Measurements from ENCODE around the gene ALOX12B. TPM values are rescaled to one million over a fixed set of nuclear protein-coding genes. Genes with fewer than 3 reads are reported as not detected.

Gene ALOX12B
- total and polyA plus RNA-seq, 2 of the 13 experiments (the other 11 are each of a cell fraction or from before 2014, with no cell fraction given), result 0.13 TPM; not detected in 1

DNA sequence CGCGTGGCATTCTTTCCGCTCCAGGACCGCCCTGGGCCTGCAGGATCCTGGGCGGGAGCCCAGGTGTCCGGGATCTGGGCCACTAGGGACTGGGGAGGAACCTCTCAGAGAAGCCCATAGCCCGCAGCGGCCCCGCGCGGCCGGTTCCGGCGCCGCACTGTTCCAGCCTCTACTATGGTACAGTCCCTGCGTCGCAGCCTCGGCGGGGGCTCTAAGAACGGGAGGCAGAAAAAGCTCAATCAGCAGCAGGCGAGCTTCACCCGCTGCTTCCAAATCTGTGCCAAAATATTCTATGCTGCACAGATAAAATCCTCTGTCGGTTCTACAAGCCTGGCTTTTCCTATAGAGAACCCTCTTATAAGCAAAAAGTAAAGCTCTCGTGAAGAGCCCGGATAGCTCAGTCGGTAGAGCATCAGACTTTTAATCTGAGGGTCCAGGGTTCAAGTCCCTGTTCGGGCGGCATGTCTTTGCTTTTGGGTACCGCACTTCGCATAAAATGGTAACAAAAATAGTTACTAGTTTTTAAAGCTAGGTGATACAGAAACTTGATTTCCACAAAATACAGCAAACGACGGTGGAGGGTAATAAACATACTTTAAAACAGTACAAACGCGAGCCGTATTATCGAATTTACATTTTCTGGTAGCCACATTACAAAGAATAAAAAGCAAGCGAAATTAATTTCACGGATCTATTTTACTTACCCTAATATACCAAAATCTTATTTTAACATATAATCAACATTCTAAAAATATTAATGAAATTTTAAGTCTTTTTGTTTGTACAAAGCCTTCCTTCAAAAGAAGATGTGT lies 31.5 kb upstream of the ALOX12B start (continued):
- TF ChIP-seq, protein P1, sequence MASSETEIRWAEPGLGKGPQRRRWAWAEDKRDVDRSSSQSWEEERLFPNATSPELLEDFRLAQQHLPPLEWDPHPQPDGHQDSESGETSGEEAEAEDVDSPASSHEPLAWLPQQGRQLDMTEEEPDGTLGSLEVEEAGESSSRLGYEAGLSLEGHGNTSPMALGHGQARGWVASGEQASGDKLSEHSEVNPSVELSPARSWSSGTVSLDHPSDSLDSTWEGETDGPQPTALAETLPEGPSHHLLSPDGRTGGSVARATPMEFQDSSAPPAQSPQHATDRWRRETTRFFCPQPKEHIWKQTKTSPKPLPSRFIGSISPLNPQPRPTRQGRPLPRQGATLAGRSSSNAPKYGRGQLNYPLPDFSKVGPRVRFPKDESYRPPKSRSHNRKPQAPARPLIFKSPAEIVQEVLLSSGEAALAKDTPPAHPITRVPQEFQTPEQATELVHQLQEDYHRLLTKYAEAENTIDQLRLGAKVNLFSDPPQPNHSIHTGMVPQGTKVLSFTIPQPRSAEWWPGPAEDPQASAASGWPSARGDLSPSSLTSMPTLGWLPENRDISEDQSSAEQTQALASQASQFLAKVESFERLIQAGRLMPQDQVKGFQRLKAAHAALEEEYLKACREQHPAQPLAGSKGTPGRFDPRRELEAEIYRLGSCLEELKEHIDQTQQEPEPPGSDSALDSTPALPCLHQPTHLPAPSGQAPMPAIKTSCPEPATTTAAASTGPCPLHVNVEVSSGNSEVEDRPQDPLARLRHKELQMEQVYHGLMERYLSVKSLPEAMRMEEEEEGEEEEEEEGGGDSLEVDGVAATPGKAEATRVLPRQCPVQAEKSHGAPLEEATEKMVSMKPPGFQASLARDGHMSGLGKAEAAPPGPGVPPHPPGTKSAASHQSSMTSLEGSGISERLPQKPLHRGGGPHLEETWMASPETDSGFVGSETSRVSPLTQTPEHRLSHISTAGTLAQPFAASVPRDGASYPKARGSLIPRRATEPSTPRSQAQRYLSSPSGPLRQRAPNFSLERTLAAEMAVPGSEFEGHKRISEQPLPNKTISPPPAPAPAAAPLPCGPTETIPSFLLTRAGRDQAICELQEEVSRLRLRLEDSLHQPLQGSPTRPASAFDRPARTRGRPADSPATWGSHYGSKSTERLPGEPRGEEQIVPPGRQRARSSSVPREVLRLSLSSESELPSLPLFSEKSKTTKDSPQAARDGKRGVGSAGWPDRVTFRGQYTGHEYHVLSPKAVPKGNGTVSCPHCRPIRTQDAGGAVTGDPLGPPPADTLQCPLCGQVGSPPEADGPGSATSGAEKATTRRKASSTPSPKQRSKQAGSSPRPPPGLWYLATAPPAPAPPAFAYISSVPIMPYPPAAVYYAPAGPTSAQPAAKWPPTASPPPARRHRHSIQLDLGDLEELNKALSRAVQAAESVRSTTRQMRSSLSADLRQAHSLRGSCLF (CRISPR knock-in tag; IDR thresholded peaks at IDR 0.05; ENCODE audit: borderline replicate concordance), result no peak
- TF ChIP-seq ZNF282 (IDR thresholded peaks at IDR 0.05; ENCODE audit: partially characterized antibody) (no peak), ZC3H13 (CRISPR knock-in tag; IDR thresholded peaks at IDR 0.05) (no peak), TARDBP (CRISPR knock-in tag; IDR thresholded peaks at IDR 0.05) (no peak; the same call in 1 of the 2 replicates), ZNF790 (CRISPR knock-in tag; IDR thresholded peaks at IDR 0.05; ENCODE audit: borderline replicate concordance) (no peak), ZNF737 (CRISPR knock-in tag; IDR thresholded peaks at IDR 0.05; ENCODE audit: borderline replicate concordance) (no peak), ZNF589 (CRISPR knock-in tag; conservative IDR thresholded peaks at IDR 0.05) (no peak), MZF1 (CRISPR knock-in tag; IDR thresholded peaks at IDR 0.05; ENCODE audit: borderline replicate concordance) (no peak), ZBTB21 (CRISPR knock-in tag; IDR thresholded peaks at IDR 0.05) (0 out of 2 replicates have a peak, but pooled peaks have one; percentile 42), FOXJ3 (CRISPR knock-in tag; IDR thresholded peaks at IDR 0.05; ENCODE audit: borderline replicate concordance) (no peak), ZNF329 (CRISPR knock-in tag; IDR thresholded peaks at IDR 0.05; ENCODE audit: low read depth) (no peak), ZIK1 (CRISPR knock-in tag; IDR thresholded peaks at IDR 0.05; ENCODE audit: borderline replicate concordance, low read depth) (no peak), ZNF468 (CRISPR knock-in tag; IDR thresholded peaks at IDR 0.05) (no peak), HDAC6 (IDR thresholded peaks at IDR 0.05; ENCODE audit: low read depth, low read length) (no peak)
- TF ChIP-seq, protein P2, sequence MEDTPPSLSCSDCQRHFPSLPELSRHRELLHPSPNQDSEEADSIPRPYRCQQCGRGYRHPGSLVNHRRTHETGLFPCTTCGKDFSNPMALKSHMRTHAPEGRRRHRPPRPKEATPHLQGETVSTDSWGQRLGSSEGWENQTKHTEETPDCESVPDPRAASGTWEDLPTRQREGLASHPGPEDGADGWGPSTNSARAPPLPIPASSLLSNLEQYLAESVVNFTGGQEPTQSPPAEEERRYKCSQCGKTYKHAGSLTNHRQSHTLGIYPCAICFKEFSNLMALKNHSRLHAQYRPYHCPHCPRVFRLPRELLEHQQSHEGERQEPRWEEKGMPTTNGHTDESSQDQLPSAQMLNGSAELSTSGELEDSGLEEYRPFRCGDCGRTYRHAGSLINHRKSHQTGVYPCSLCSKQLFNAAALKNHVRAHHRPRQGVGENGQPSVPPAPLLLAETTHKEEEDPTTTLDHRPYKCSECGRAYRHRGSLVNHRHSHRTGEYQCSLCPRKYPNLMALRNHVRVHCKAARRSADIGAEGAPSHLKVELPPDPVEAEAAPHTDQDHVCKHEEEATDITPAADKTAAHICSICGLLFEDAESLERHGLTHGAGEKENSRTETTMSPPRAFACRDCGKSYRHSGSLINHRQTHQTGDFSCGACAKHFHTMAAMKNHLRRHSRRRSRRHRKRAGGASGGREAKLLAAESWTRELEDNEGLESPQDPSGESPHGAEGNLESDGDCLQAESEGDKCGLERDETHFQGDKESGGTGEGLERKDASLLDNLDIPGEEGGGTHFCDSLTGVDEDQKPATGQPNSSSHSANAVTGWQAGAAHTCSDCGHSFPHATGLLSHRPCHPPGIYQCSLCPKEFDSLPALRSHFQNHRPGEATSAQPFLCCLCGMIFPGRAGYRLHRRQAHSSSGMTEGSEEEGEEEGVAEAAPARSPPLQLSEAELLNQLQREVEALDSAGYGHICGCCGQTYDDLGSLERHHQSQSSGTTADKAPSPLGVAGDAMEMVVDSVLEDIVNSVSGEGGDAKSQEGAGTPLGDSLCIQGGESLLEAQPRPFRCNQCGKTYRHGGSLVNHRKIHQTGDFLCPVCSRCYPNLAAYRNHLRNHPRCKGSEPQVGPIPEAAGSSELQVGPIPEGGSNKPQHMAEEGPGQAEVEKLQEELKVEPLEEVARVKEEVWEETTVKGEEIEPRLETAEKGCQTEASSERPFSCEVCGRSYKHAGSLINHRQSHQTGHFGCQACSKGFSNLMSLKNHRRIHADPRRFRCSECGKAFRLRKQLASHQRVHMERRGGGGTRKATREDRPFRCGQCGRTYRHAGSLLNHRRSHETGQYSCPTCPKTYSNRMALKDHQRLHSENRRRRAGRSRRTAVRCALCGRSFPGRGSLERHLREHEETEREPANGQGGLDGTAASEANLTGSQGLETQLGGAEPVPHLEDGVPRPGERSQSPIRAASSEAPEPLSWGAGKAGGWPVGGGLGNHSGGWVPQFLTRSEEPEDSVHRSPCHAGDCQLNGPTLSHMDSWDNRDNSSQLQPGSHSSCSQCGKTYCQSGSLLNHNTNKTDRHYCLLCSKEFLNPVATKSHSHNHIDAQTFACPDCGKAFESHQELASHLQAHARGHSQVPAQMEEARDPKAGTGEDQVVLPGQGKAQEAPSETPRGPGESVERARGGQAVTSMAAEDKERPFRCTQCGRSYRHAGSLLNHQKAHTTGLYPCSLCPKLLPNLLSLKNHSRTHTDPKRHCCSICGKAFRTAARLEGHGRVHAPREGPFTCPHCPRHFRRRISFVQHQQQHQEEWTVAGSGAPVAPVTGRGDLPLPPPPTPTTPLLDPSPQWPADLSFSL (CRISPR knock-in tag; IDR thresholded peaks at IDR 0.05), result no peak
- TF ChIP-seq, protein P3, sequence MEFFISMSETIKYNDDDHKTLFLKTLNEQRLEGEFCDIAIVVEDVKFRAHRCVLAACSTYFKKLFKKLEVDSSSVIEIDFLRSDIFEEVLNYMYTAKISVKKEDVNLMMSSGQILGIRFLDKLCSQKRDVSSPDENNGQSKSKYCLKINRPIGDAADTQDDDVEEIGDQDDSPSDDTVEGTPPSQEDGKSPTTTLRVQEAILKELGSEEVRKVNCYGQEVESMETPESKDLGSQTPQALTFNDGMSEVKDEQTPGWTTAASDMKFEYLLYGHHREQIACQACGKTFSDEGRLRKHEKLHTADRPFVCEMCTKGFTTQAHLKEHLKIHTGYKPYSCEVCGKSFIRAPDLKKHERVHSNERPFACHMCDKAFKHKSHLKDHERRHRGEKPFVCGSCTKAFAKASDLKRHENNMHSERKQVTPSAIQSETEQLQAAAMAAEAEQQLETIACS (CRISPR knock-in tag; IDR thresholded peaks at IDR 0.05), result no peak

Measured in HepG2 (cell line).